Testis (tissue), 3 donors: ENCODE data around the gene LECT2. TPM values are rescaled to one million over a fixed set of nuclear protein-coding genes. Genes with fewer than 3 reads are reported as not detected.

ENCODE experiments used
- DNase-seq: peaks from one replicate; pipeline ENCODE4 v3.0.0-alpha.2; 2019
- H3K27ac ChIP-seq, 2 donors: fragments of 200-600 bp; sonication (generic); one replicate each; pipeline ENCODE4 v1.5.1; 2019
- H3K27me3 ChIP-seq: fragments of 200-600 bp; sonication (generic); one replicate; pipeline ENCODE4 v1.5.1; 2019
- H3K36me3 ChIP-seq: fragments of 200-600 bp; sonication (generic); one replicate; pipeline ENCODE4 v1.5.1; 2017; ENCODE audit warnings: low read depth; ENCODE audit errors: missing control alignments
- H3K4me1 ChIP-seq: fragments of 200-600 bp; sonication (generic); one replicate; pipeline ENCODE4 v1.5.1; 2019
- H3K4me3 ChIP-seq, 2 donors: fragments of 200-600 bp; sonication (generic); one replicate each; pipeline ENCODE4 v1.5.1; 2017 to 2019
- H3K9me3 ChIP-seq: fragments of 200-600 bp; sonication (generic); one replicate; pipeline ENCODE4 v1.5.1; 2017
- POLR2A ChIP-seq: fragments of 450-650 bp; IDR thresholded peaks from one replicate; pipeline ENCODE4 v1.6.1; 2017; ENCODE audit warnings: antibody characterized with exemption, mild to moderate bottlenecking, moderate library complexity
- WGBS, 2 donors: methylation state at CpG; one replicate each; pipeline ENCODE4 v1.1.5; 2018; 5-methylcytosine and 5-hydroxymethylcytosine counted together
- intact Hi-C: fragments of 100-400 bp; cut with DNase I; formaldehyde crosslinking; loops from one replicate; pipeline ENCODE4 v1.15.1; 2023; ENCODE audit warnings: low total_unique reads
- polyA plus RNA-seq: library from polyadenylated mRNA; stranded (reverse); fragments of 350-450 nt; fragmentation: Illumina TruSeq; extraction: RNeasy Lipid Tissue Mini Kit (QIAGEN cat#74804); gene quantifications from one replicate; pipeline ENCODE4 v1.2.3, GENCODE V29; 2014; ENCODE audit warnings: low read depth, low replicate concordance; ENCODE audit not compliant: insufficient read depth
- total RNA-seq, 2 donors: library from RNA; depleted of rRNA; stranded (reverse); fragments of >200 nt; gene quantifications; one replicate each; pipeline ENCODE4 v1.2.3, GENCODE V29; 2016
- TF ChIP-seq, protein P1 (sequence below), 3 experiments: fragments of 450-650 bp in 2 of 3; fragments of 200-600 bp in 1 of 3; sonication (generic) in 1 of 3; IDR thresholded peaks; one replicate each; pipeline ENCODE4 v1.5.1; 2016 to 2019; ENCODE audit warnings: antibody characterized with exemption in 3 of 3, mild to moderate bottlenecking in 2 of 3, moderate library complexity in 1 of 3

LECT2 gene
- total and polyA plus RNA-seq, 3 donors from 2014 or later: 0.87 to 14.5 (median 6.6) TPM

- DNase-seq: peak; percentile 77
- H3K27ac ChIP-seq: no peak overlapping the region
- H3K27me3 ChIP-seq: no peaks in the 10 kb centered on the region
- no peak for TF ChIP-seq POLR2A
- TF ChIP-seq, protein P1, sequence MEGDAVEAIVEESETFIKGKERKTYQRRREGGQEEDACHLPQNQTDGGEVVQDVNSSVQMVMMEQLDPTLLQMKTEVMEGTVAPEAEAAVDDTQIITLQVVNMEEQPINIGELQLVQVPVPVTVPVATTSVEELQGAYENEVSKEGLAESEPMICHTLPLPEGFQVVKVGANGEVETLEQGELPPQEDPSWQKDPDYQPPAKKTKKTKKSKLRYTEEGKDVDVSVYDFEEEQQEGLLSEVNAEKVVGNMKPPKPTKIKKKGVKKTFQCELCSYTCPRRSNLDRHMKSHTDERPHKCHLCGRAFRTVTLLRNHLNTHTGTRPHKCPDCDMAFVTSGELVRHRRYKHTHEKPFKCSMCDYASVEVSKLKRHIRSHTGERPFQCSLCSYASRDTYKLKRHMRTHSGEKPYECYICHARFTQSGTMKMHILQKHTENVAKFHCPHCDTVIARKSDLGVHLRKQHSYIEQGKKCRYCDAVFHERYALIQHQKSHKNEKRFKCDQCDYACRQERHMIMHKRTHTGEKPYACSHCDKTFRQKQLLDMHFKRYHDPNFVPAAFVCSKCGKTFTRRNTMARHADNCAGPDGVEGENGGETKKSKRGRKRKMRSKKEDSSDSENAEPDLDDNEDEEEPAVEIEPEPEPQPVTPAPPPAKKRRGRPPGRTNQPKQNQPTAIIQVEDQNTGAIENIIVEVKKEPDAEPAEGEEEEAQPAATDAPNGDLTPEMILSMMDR (IDR thresholded peaks at IDR 0.05): peak; percentile 38 to 67 (median 65)
- no peaks in the 10 kb centered on the region for H3K4me1 ChIP-seq
- peak overlapping the region in 1 of 2 donors; percentile 10 for H3K4me3 ChIP-seq
- WGBS, 2 donors: 32 to 37% methylated on average over 13 to 17 of the region's 17 CpGs
- no peaks in the 10 kb centered on the region for H3K9me3 ChIP-seq
- intact Hi-C loops: no loop called here
- no peaks in the 10 kb centered on the region for H3K36me3 ChIP-seq
Measured at GRCh38 chr5:135977375-135977928, 22.7 kb upstream of the LECT2 start.

GRCh38 chr5:135976216-135976615, 21.4 kb upstream of the LECT2 start:
- 92 to 95% methylated on average over 7 of the region's 7 CpGs for WGBS, 2 donors
- no peaks in the 10 kb centered on the region for H3K27me3 ChIP-seq
- H3K4me1 ChIP-seq: no peaks in the 10 kb centered on the region
- TF ChIP-seq POLR2A: no peak
- TF ChIP-seq, protein P1 (IDR thresholded peaks at IDR 0.05): no peak
- no peaks in the 10 kb centered on the region for H3K36me3 ChIP-seq
- no peak for DNase-seq
- intact Hi-C loops: no loop called here
- H3K9me3 ChIP-seq: no peaks in the 10 kb centered on the region
- no peak overlapping the region for H3K4me3 ChIP-seq
- H3K27ac ChIP-seq: no peak overlapping the region

- intact Hi-C loops: no loop called here
- Histone ChIP-seq H3K27me3 (no peaks in the 10 kb centered on the region), H3K4me1 (no peaks in the 10 kb centered on the region), H3K4me3 (no peak overlapping the region), H3K27ac (no peak overlapping the region), H3K9me3 (no peaks in the 10 kb centered on the region), H3K36me3 (no peaks in the 10 kb centered on the region)
- TF ChIP-seq POLR2A: no peak
- TF ChIP-seq, protein P1 (IDR thresholded peaks at IDR 0.05): no peak
- no peak for DNase-seq
- 86 to 92% methylated on average over 4 of the region's 4 CpGs for WGBS, 2 donors
Measured at GRCh38 chr5:135975122-135975521, 20.3 kb upstream of the LECT2 start.

GRCh38 chr5:135974021-135974600, 19.3 kb upstream of the LECT2 start:
- TF ChIP-seq, protein P1 (IDR thresholded peaks at IDR 0.05): no peak
- TF ChIP-seq POLR2A: no peak
- no peak overlapping the region for H3K4me3 ChIP-seq
- H3K27ac ChIP-seq: no peak overlapping the region
- DNase-seq: no peak
- intact Hi-C loops: no loop called here
- H3K4me1 ChIP-seq: no peaks in the 10 kb centered on the region
- H3K9me3 ChIP-seq: no peaks in the 10 kb centered on the region
- H3K36me3 ChIP-seq: no peaks in the 10 kb centered on the region
- H3K27me3 ChIP-seq: no peaks in the 10 kb centered on the region
